Mononuclear cell (primary cell): ENCODE data around the gene COG3. TPM values are rescaled to one million over a fixed set of nuclear protein-coding genes. Genes with fewer than 3 reads are reported as not detected.

ENCODE experiments used
- H3K27me3 ChIP-seq: 2 replicates; pipeline ENCODE4 v1.6.0; 2011; ENCODE audit warnings: low read length, control low read depth; ENCODE audit not compliant: insufficient read depth
- H3K4me1 ChIP-seq: 2 replicates; pipeline ENCODE4 v1.5.1; 2011; ENCODE audit warnings: mild to moderate bottlenecking, low read length, control low read depth; ENCODE audit not compliant: insufficient read depth
- H3K4me3 ChIP-seq: 2 replicates; pipeline ENCODE4 v1.5.1; 2011; ENCODE audit warnings: mild to moderate bottlenecking, low read length, moderate library complexity
- H3K9me3 ChIP-seq: 2 replicates; pipeline ENCODE4 v1.5.1; 2011; ENCODE audit warnings: low read depth, mild to moderate bottlenecking, control low read depth, low read length
- total RNA-seq: library from RNA; depleted of rRNA; stranded (reverse); fragments of >200 nt; gene quantifications from one replicate; pipeline ENCODE4 v1.2.3, GENCODE V29; 2012

COG3 gene
- total RNA-seq, 1 donor, result 40.8 TPM

DNA sequence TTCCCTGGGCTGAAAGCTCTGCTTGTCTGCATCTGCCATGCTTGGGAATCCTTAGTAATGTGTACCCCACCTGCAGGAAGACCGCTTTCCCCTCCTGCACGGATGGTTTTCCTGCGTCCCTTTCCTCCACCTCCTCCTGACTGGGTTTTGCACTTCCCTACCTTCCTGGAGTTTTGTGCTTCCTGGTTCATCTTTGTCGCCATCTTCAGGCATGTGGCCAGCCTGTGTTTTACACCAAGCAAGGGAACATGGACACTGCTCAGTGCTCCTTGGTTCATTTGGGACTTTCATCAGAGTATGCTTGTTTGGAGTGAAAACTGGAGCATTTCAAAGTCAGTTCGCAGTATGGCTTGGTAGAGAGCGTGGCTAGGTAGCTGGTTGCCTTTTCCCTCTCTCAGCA, 120.1 kb downstream of the COG3 start:
- Histone ChIP-seq H3K4me3 (no peak overlapping the region), H3K27me3 (no peaks in the 10 kb centered on the region), H3K4me1 (no peaks in the 10 kb centered on the region), H3K9me3 (no peaks in the 10 kb centered on the region)

Other genes with a start within 250 kb of the COG3 start
- 8,838 TPM for gene TPT1, start 123.8 kb upstream of the COG3 start, total RNA-seq
- gene SLC25A30, start 46.6 kb upstream of the COG3 start, total RNA-seq, result 23.7 TPM
- gene ERICH6B, start 150.8 kb downstream of the COG3 start, total RNA-seq, result not detected
- 0.21 TPM for gene CBY2, start 237.4 kb downstream of the COG3 start, total RNA-seq